ENCODE results near the gene GPHN.

Gene GPHN

DNA sequence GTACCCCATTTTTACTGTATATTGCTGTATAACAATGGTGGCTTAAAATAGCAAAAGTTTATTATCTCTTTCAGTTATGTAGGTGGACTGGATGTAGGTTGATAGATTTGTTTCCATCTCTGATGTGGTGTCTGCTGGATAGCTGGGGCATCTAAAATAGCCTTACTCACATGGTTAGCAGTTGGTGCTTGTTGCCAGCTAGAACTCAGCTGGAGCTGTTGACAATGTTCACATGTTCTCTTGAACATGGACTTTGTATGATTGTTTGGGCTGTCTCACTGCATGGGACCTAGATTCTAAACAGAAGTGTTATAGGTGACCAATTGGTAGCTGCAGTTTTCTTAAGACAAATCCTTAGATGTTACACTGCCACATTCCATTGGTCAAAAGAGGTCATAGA, 126.9 kb downstream of the GPHN start:
- DNase-seq (ENCODE audit: low read depth) = no peak
- H3K4me3 ChIP-seq (ENCODE audit: low read depth, low read length) = no peak overlapping the region

DNA sequence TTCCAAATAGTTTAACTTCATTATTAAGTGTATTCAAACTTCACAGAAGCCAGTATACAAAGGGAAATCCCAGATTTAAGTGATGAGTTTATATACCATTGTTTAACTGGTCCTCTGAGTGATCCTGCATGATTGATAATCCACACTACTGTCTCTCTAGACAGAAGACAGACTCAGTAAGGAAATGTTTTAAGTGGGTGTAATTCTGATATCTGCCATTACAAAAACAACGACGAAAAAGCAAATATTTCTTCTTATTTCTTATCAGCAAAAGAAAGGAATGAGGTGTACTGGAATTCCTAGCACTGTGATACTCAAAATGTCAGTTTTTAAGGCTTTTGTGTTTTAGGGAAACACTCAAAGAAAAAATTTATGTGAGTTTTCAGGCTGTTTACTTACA, 127.5 kb downstream of the GPHN start:
- no peak for DNase-seq (ENCODE audit: low read depth)
- H3K4me3 ChIP-seq (ENCODE audit: low read depth, low read length) = no peak overlapping the region
- TF ChIP-seq, protein P1, sequence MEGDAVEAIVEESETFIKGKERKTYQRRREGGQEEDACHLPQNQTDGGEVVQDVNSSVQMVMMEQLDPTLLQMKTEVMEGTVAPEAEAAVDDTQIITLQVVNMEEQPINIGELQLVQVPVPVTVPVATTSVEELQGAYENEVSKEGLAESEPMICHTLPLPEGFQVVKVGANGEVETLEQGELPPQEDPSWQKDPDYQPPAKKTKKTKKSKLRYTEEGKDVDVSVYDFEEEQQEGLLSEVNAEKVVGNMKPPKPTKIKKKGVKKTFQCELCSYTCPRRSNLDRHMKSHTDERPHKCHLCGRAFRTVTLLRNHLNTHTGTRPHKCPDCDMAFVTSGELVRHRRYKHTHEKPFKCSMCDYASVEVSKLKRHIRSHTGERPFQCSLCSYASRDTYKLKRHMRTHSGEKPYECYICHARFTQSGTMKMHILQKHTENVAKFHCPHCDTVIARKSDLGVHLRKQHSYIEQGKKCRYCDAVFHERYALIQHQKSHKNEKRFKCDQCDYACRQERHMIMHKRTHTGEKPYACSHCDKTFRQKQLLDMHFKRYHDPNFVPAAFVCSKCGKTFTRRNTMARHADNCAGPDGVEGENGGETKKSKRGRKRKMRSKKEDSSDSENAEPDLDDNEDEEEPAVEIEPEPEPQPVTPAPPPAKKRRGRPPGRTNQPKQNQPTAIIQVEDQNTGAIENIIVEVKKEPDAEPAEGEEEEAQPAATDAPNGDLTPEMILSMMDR (IDR thresholded peaks at IDR 0.05; ENCODE audit: low read depth, low read length, missing control alignments) = no peak

More for the DNA sequence above, 126.9 kb downstream of the GPHN start:
- TF ChIP-seq, protein P1 (IDR thresholded peaks at IDR 0.05; ENCODE audit: low read depth, low read length, missing control alignments) = no peak

DNA sequence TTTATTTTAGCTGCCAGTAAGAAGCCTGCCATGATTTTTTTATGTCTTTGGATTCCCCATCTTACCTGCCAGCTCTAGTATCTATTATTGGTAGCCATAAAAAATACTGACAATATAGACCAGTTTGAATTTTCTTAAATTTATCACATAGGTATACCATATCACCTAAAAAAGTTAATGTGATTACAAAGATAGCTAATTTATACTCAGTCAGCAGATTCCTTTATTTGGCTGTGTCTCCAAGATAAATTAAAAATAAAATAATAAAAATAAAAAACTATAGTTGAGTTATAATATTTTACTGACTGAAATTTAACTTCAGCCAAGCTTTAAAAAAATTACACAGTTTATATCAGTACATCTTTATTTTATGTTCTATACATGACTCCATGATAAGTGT, 128.3 kb downstream of the GPHN start:
- TF ChIP-seq, protein P1 (IDR thresholded peaks at IDR 0.05; ENCODE audit: low read depth, low read length, missing control alignments) = no peak
- no peak for DNase-seq (ENCODE audit: low read depth)
- H3K4me3 ChIP-seq (ENCODE audit: low read depth, low read length) = no peak overlapping the region

DNA sequence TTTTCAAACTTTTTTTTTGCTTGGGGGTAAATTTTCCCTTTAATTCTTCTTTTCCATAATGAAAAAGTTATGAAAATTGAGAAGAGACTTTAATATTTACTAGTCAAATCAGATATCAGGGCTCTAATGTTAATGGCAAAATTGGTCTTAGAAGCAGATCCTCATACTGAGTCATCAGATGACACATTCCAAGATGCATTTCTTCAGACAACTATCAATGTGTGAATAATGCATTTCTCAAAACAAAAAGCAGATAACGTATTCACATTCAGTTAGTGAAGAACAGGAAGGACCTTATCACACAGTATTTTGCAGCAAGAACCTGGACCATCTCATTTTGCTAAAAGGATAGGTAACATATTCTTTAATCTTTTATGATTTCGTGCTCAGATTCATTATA, 130.7 kb downstream of the GPHN start:
- no peak for DNase-seq (ENCODE audit: low read depth)
- no peak overlapping the region for H3K4me3 ChIP-seq (ENCODE audit: low read depth, low read length)
- TF ChIP-seq, protein P1 (IDR thresholded peaks at IDR 0.05; ENCODE audit: low read depth, low read length, missing control alignments) = no peak

DNA sequence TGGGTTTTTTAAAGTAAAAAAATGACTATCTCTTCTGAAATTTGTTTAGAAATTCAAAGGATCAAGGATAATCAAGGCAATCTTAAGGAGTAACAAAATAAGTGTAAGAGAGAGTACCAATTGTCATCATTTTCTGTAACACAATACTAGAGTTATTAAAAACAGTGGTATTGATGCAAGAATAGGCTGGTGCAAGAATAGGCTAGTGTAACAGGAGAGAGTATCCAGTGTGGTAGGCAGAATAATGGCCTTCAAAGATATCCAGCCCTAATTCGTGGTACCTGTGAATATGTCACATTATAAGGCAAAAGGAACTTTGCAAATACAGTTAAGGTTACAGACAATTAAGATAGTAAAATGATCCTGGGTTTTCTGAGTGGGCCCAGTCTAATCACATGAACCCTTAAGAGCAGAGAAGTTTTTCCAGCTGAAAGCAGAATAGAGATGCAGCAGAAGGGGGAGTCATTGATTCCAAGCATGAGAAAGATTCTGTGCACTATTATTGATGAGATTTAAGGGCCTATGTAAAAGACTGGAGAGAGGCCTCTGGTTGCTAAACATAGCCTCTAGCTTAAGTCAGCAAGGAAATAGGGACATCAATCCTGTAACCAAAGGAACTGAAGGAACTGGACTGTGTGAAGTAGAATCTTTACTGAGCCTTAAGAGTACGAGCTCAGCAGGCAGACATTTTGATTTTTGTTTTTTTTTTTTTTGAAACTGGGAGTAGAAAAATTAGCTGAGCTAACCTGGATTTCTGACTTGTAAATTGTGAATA, 134.1 kb downstream of the GPHN start:
- DNase-seq (ENCODE audit: low read depth) = no peak
- TF ChIP-seq, protein P1 (IDR thresholded peaks at IDR 0.05; ENCODE audit: low read depth, low read length, missing control alignments) = no peak
- no peak overlapping the region for H3K4me3 ChIP-seq (ENCODE audit: low read depth, low read length)

DNA sequence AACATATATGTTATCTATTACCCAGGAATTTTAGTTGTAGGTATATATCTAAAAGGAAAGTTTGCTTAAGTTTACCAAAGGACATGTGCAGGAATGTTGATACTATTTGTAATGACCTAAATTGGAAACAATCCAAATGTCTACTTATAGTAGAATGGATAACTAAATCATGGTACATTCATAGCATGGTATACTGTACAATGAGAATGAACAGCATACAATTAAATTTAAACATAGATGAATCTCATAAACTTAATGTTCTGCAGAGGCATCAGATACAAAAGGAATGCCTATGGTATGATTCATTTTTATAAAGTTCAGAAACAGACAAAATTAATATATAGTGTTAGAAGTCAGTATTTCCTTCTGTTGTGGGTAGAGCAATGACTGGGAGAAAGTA, 135.4 kb downstream of the GPHN start:
- no peak overlapping the region for H3K4me3 ChIP-seq (ENCODE audit: low read depth, low read length)
- TF ChIP-seq, protein P1 (IDR thresholded peaks at IDR 0.05; ENCODE audit: low read depth, low read length, missing control alignments) = no peak
- DNase-seq (ENCODE audit: low read depth) = no peak

DNA sequence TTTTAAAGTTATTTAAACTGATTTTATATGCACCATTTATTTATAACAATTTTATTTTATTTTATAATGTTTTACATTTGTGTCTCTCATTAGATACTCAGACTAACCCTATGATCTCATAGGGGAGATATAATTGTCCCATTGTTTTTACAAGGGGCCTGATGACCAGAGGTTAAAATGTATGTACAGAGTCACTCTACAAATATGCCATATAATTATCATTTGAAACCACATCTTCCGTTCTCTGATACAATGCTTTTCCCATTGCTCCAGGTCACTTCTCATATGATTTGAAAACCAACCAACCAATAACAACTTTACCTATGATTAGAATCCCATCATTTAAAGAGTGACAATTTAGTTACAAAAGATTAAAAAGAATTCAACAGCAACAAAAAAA, 137.8 kb downstream of the GPHN start:
- DNase-seq (ENCODE audit: low read depth) = no peak
- TF ChIP-seq, protein P1 (IDR thresholded peaks at IDR 0.05; ENCODE audit: low read depth, low read length, missing control alignments) = no peak
- no peak overlapping the region for H3K4me3 ChIP-seq (ENCODE audit: low read depth, low read length)

All from GM12864 (cell line).